PC-3 (cell line): Measurements from ENCODE around the gene NKTR. TPM values are rescaled to one million over a fixed set of nuclear protein-coding genes. Genes with fewer than 3 reads are reported as not detected.

Experiments
- ATAC-seq: fragments of 200-7000 bp; cut with Tn5 transposase; 2 replicates; pipeline ENCODE4 v1.9.1; 2020; ENCODE audit warnings: mild to moderate bottlenecking, moderate library complexity
- BruUV-seq: library from RNA; stranded (reverse); fragments of 400-500 nt; replicated peaks from 2 replicates; lab custom pipeline; 2021; lab: Mats Ljungman, UMichigan
- CTCF ChIA-PET: fragments of 300-600 bp; sonication (Branson Sonifier 250); formaldehyde crosslinking; loops from one replicate; lab custom pipeline; 2022; ENCODE audit warnings: antibody characterized with exemption; lab: Charles Lee
- POLR2A ChIA-PET: fragments of 300-600 bp; sonication (Branson Sonifier 250); formaldehyde crosslinking; loops from one replicate; lab custom pipeline; 2022; ENCODE audit warnings: antibody characterized with exemption; ENCODE audit not compliant: unreplicated experiment; lab: Charles Lee
- DNase-seq: peaks from one replicate; pipeline ENCODE4 v3.0.0-alpha.2; 2015
- H2AFZ ChIP-seq: fragments of 300-600 bp; sonication (generic); 2 replicates; pipeline ENCODE4 v1.6.0; 2016; ENCODE audit warnings: antibody characterized with exemption, low read length
- H3F3A ChIP-seq: fragments of 300-600 bp; sonication (generic); one replicate; pipeline ENCODE4 v1.6.0; 2017; ENCODE audit warnings: antibody characterized with exemption, low read length, control low read depth, mild to moderate bottlenecking; ENCODE audit not compliant: unreplicated experiment
- H3K27ac ChIP-seq: fragments of 300-600 bp; sonication (generic); 2 replicates; pipeline ENCODE4 v1.5.1; 2016; ENCODE audit warnings: mild to moderate bottlenecking, low read length
- H3K27me3 ChIP-seq: fragments of 300-600 bp; sonication (generic); 2 replicates; pipeline ENCODE4 v1.6.1; 2016; ENCODE audit warnings: low read length, mixed read lengths
- H3K36me3 ChIP-seq: fragments of 300-600 bp; sonication (generic); 2 replicates; pipeline ENCODE4 v1.6.1; 2016; ENCODE audit warnings: low read depth, mixed run types, low read length, mixed read lengths
- H3K4me1 ChIP-seq: fragments of 300-600 bp; sonication (generic); 2 replicates; pipeline ENCODE4 v1.5.1; 2016; ENCODE audit warnings: low read length; ENCODE audit not compliant: insufficient read depth
- H3K4me2 ChIP-seq: fragments of 300-600 bp; sonication (generic); 2 replicates; pipeline ENCODE4 v1.6.0; 2016; ENCODE audit warnings: low read length
- H3K4me3 ChIP-seq: fragments of 300-600 bp; sonication (generic); 2 replicates; pipeline ENCODE4 v1.5.1; 2016; ENCODE audit warnings: mild to moderate bottlenecking, low read length, mixed read lengths
- H3K79me2 ChIP-seq: fragments of 300-600 bp; sonication (generic); 2 replicates; pipeline ENCODE4 v1.6.1; 2017; ENCODE audit warnings: low read length, mixed read lengths
- H3K9ac ChIP-seq: fragments of 300-600 bp; sonication (generic); 2 replicates; pipeline ENCODE4 v1.6.0; 2016; ENCODE audit warnings: mild to moderate bottlenecking, low read length
- H3K9me2 ChIP-seq: fragments of 300-600 bp; sonication (generic); replicated peaks from 2 replicates; pipeline ENCODE4 v1.6.1; 2016; ENCODE audit warnings: mixed run types, low read length, mixed read lengths
- H3K9me3 ChIP-seq: fragments of 300-600 bp; sonication (generic); 2 replicates; pipeline ENCODE4 v1.6.1; 2016; ENCODE audit warnings: low read length, mixed read lengths
- H4K20me1 ChIP-seq: fragments of 300-600 bp; sonication (generic); 2 replicates; pipeline ENCODE4 v1.6.1; 2016; ENCODE audit warnings: low read length, mixed read lengths
- CTCF ChIP-seq: fragments of 300-600 bp; sonication (generic); conservative IDR thresholded peaks from 2 replicates; pipeline ENCODE4 v1.5.1; 2017; ENCODE audit warnings: antibody characterized with exemption, low read depth, mild to moderate bottlenecking, low read length
- EZH2 ChIP-seq: fragments of 300-600 bp; sonication (generic); IDR thresholded peaks from one replicate; pipeline ENCODE4 v1.6.1; 2017; ENCODE audit warnings: antibody characterized with exemption, mild to moderate bottlenecking, low read length; ENCODE audit not compliant: unreplicated experiment
- EZH2phosphoT487 ChIP-seq: fragments of 300-600 bp; sonication (generic); IDR thresholded peaks from 2 replicates; pipeline ENCODE4 v1.6.1; 2018; ENCODE audit warnings: mild to moderate bottlenecking, antibody characterized with exemption, low read length, borderline replicate concordance
- intact Hi-C: fragments of 100-400 bp; cut with micrococcal nuclease; formaldehyde crosslinking; loops from 2 replicates; pipeline ENCODE4 v1.9.0; 2023
- total RNA-seq: library from RNA; depleted of rRNA; stranded (reverse); fragments of >200 nt; gene quantifications from 2 replicates; pipeline ENCODE4 v1.2.3, GENCODE V29; 2014

The NKTR gene
- total RNA-seq, 1 experiment from 2014 or later, result 37.6 TPM

- Histone ChIP-seq H3K9ac (no peak overlapping the region), H3K36me3 (no peaks in the 10 kb centered on the region), H2AFZ (no peak overlapping the region), H4K20me1 (no peaks in the 10 kb centered on the region), H3K9me2 (no peaks in the 10 kb centered on the region), H3K4me1 (no peaks in the 10 kb centered on the region), H3K27ac (no peak overlapping the region), H3K4me2 (no peak overlapping the region), H3F3A (no peaks in the 10 kb centered on the region), H3K4me3 (no peak overlapping the region), H3K79me2 (no peaks in the 10 kb centered on the region), H3K27me3 (no peaks in the 10 kb centered on the region), H3K9me3 (no peaks in the 10 kb centered on the region)
- no peak for TF ChIP-seq EZH2
- TF ChIP-seq EZH2phosphoT487, result no peak
- intact Hi-C loops, result no loop called here
- ChIA-PET CTCF (no interaction called here), POLR2A (no interaction called here)
- ATAC-seq (no peak), DNase-seq (no peak)
- no TSS peak for BruUV-seq
Measured at GRCh38 chr3:42668413-42668760, 67.9 kb downstream of the NKTR start.

GRCh38 chr3:42668793-42669217 is 68.3 kb downstream of the NKTR start:
- DNase-seq, result peak; percentile 62
- POLR2A ChIA-PET, result interaction anchor here (0.7 kb wide), 1 partner anchor 519 kb away, joined by 3 read pairs; no protein-coding TSS in a partner anchor

GRCh38 chr3:42670051-42670576 is 69.6 kb downstream of the NKTR start:
- ChIA-PET CTCF (no interaction called here), POLR2A (no interaction called here)
- DNase-seq (no peak), ATAC-seq (no peak)
- H3F3A ChIP-seq, result no peaks in the 10 kb centered on the region
- no peaks in the 10 kb centered on the region for H3K9me2 ChIP-seq
- no peak overlapping the region for H3K9ac ChIP-seq
- H4K20me1 ChIP-seq, result no peaks in the 10 kb centered on the region
- no peaks in the 10 kb centered on the region for H3K27me3 ChIP-seq
- H3K9me3 ChIP-seq, result no peaks in the 10 kb centered on the region
- no peak overlapping the region for H2AFZ ChIP-seq
- H3K36me3 ChIP-seq, result no peaks in the 10 kb centered on the region
- no peak overlapping the region for H3K27ac ChIP-seq
- H3K4me2 ChIP-seq, result no peak overlapping the region
- BruUV-seq, result no TSS peak
- TF ChIP-seq CTCF, result no peak
- no peak for TF ChIP-seq EZH2phosphoT487
- no peak for TF ChIP-seq EZH2
- H3K4me3 ChIP-seq, result no peak overlapping the region
- no peaks in the 10 kb centered on the region; the same call in 1 of the 2 replicates for H3K4me1 ChIP-seq
- intact Hi-C loops, result no loop called here
- H3K79me2 ChIP-seq, result no peaks in the 10 kb centered on the region

More at GRCh38 chr3:42668793-42669217, 68.3 kb downstream of the NKTR start:
- BruUV-seq, result no TSS peak
- Histone ChIP-seq H3K36me3 (no peaks in the 10 kb centered on the region), H3K9me2 (no peaks in the 10 kb centered on the region), H3K4me3 (no peak overlapping the region), H2AFZ (no peak overlapping the region), H3F3A (no peaks in the 10 kb centered on the region), H3K4me2 (no peak overlapping the region), H4K20me1 (no peaks in the 10 kb centered on the region), H3K27me3 (no peaks in the 10 kb centered on the region), H3K9me3 (no peaks in the 10 kb centered on the region), H3K4me1 (no peaks in the 10 kb centered on the region), H3K79me2 (no peaks in the 10 kb centered on the region), H3K27ac (no peak overlapping the region), H3K9ac (no peak overlapping the region)
- intact Hi-C loops, result no loop called here
- CTCF ChIA-PET, result no interaction called here
- no peak for ATAC-seq
- TF ChIP-seq CTCF, result no peak
- no peak for TF ChIP-seq EZH2
- no peak for TF ChIP-seq EZH2phosphoT487
